ENCODE data around the gene TOMM20L.
A peak's percentile ranks its signal among the peaks of the same experiment; 100 is the strongest.
"Not testable (repeated sequence)": the region's sequence is repeated elsewhere in the genome, so short reads cannot be mapped to it uniquely, and the experiment has no call there.

Gene TOMM20L

GRCh38 chr14:58395812-58396788 lies at the start of gene TOMM20L:
TOMM20L (plus strand) TSS chr14:58395930; CDS start chr14:58395958, 28 bp downstream.
- DNase-seq: peak; percentile 75

DNA sequence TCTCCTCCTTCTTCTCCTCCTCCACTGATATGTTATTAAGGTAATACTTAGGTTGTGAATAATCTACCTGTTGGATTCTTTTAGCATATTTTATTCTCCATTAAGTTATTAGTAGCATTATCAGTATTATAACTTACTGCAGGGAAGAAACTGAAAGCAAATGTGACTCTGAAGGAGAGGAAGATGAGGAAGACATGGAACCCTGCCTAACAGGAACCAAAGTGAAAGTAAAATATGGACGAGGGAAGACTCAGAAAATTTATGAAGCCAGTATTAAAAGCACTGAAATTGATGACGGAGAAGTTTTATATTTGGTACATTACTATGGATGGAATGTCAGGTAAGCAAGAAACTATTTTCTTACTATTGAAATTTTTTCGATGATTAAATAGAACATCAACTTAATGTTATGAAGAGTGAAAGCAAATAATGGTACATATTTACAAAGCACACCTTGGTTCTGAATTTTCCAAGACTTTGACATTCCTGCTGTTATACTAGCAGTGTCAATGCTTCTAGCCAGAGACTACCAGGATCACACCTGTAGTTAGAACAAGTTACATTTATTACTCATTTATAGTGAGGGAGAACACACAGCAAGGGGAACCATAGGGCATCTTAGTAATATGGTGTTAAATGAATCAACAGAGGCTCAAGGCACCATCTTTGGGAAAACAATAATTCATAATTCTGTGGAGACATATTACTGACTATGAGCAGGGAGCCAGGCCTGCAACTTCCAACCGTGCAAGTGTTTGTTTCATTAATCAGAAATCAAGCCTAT lies 42.0 kb upstream of the TOMM20L start:
- no peak for DNase-seq

DNA sequence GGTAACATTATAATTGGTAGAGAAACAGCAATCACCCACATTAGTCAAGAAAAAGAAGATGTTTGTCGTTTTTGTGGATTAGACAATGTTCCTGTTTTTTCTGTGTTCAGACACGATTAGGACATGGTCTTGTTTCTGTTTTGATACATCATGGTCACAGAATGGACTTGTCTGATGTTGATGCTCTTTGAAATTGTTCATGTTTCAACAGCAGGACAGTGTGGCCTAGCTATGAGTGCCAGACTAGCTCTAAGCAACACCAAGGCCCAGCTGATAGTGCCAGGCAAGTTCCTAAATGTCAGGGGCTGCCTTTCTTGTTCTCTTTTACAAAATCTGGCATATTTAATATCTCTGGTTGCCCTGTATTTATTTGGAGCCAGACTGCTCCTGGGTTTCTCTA lies 40.9 kb upstream of the TOMM20L start:
- DNase-seq: no peak

DNA sequence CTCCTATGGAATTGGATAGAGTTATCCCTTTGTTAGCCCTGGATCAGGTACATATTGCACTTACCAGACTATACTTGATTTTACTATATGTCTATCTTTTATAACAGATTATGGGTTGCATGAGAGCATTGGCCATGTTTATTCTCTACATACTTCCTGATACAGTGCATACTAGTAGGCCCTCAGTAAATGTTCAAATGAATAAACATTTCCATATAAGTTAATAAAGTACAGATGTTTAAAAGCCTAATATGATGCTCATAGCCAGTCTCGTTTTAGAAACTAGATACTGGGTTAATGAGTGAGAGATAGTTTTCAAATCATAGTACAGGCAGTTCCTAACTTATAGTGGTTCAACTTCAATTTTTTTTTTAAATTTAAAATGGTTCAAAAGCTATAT lies 39.5 kb upstream of the TOMM20L start:
- no peak for DNase-seq

GRCh38 chr14:58362272-58362671 lies 33.5 kb upstream of the TOMM20L start:
- DNase-seq: not testable (repeated sequence)

DNA sequence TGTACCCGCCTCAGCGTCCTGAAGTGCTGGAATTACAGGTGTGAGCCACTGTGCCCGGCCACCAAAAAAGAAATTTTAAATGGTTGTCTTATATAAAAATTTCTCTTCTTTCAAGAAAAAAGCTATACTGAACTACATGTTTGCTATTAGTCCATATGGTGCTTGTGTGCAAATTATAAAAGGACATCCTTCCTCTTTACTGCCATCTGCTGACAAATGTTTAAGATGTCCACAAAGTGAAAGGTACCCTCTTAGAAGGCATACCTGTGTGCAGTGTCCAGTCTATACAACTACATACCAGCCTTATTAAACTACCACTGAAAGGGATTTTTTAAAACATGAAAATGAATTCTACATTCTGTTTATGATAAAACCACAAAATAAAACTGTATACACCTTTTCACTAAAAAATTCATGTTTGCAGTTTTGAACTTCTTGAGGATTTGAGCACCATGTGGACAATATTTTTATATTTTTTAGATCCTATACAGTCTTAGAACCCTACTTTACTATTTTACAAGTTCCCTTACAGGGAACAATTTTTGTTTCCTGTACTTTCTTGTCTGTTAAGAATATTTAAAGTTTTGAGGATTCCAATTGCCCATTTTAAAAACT lies 32.8 kb upstream of the TOMM20L start:
- peak; percentile 30 for DNase-seq

GRCh38 chr14:58364316-58364715 lies 31.4 kb upstream of the TOMM20L start:
- DNase-seq: no peak

- DNase-seq: no peak
Observed at GRCh38 chr14:58367296-58367695, 28.4 kb upstream of the TOMM20L start.

DNA sequence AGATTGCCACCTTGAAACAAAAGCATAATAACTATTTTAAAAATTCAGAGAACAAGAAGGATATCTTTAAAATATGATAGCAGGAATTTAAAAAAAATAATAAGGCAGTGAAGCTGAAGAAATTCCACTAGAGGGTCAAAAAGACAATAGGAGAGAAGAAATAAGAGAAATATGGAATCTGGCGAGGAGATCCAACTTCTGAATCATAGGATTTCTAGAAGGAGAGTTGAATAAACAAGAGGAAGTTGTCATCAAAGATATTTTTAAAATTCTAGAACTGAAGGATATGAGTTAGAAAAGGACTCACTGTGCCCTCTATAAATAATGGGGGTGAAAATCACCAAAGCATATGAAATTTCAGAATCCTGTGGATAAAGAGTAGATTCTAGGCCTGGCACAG lies 26.8 kb upstream of the TOMM20L start:
- DNase-seq: peak; percentile 23

- DNase-seq: no peak
Observed at GRCh38 chr14:58376791-58377190, 18.9 kb upstream of the TOMM20L start.

DNA sequence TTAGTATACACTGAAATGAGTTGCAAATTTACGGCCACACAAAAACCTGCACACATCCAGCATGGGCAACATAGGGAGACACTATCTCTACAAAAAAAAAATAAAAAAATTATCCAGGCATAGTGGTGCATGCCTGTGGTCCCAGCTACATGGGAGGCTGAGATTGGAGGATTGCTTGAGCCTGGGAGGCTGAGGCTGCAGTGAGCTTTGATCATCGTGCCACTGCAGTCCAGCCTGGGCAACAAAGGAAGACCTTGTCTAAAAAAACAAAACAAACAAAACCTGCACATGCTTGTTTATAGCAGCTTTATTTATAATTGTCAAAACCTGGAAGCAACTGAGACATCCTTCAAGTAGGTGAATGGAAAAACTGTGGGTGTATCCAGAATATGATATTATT lies 4.9 kb upstream of the TOMM20L start:
- no peak for DNase-seq

DNA sequence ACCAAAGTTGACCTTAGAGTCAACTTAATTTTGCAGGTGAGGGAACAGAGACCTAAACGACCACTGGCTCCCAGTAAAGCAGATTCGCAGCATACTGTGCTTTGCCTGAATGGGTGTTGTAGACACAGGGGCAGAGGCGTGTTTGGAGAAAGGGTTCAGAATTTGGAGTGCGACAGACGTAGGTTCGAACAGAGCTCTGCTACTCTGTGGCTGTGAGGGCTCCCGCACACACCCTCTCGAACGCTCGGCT lies 243 bp upstream of the TOMM20L start:
- DNase-seq: no peak

DNA sequence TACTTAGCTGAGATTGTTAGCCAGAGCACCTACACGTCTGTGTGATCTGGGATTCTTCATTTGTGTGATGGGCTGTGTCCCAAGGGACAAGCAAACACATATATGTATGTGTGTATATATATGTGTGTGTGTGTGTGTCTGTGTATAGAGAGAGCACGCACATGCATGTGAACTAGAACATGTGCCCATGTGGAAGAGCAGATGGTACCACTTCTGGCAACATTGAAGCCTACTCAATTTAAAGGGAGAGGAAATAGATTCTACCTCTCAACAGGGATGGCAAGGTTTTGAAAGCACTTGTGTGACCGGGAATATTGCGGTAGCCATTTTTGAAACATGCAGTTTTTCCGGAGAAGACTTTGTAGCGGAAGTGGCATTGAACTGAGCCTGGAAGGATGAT lies 1.4 kb downstream of the TOMM20L start:
- no peak for DNase-seq

GRCh38 chr14:58398495-58398894 lies 2.8 kb downstream of the TOMM20L start:
- DNase-seq: no peak

DNA sequence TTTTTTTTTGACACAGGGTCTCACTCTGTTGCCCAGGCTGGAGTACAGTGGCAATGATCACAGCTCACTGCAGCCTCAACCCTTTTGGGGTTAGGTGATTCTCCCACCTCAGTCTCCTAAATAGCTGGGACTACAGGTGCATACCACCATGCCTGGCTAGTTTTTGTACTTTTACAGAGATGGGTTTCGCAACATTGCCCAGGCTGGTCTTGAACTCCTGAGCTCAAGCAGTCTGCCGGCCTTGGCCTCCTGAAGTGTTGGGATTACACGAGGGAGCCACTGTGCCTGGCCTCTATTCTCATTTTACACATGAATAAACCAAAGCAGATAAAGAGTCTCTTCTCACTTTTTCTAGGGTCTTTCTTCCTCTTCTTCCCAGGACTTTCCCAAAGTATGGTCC lies 3.2 kb downstream of the TOMM20L start:
- DNase-seq: no peak

DNA sequence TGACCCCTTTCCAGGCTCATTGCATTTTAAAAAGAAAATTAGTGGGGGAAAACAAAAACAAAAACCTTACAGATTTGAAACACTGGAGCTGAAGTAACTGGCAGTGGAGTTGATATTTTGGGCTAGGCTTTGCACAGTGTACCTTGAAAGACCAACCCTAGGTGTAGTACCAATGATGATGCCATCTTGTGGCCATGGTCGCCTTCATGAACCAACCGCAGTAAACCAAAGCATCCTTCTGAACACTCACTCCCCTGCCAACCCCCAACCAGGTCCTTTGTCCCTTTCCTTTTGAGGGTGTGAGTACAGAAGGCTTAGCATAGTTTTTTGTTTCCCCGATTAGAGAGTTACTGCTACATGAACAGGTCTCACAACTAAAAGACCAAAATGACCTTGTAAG lies 5.9 kb downstream of the TOMM20L start:
- no peak for DNase-seq

DNA sequence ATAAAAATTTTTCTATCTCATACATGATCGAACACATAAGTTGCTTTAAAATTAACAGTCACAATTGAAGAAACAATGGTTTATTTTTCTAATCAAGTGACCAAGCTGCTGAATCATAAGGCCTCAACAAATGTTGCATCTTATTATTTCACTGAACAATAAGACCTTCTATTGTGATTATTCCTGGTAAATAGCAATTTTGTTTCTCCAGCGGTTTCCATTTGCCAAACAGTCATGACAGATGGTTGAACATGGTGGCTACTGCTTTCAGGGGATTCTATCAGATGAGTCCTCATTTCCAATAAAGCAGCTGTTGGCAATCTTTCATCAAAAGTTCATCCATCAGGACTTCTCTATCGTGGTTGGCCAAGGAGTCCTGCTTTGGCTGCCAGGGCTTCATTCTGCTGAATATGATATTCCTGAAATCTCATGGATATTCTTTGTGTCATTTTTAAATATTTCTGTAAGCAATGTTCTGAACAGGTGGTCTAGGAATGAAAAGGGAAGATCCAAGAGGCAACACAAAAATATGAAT lies 13.0 kb downstream of the TOMM20L start:
- no peak for DNase-seq

- no peak for DNase-seq
Observed at GRCh38 chr14:58414845-58415244, 19.1 kb downstream of the TOMM20L start.

DNA sequence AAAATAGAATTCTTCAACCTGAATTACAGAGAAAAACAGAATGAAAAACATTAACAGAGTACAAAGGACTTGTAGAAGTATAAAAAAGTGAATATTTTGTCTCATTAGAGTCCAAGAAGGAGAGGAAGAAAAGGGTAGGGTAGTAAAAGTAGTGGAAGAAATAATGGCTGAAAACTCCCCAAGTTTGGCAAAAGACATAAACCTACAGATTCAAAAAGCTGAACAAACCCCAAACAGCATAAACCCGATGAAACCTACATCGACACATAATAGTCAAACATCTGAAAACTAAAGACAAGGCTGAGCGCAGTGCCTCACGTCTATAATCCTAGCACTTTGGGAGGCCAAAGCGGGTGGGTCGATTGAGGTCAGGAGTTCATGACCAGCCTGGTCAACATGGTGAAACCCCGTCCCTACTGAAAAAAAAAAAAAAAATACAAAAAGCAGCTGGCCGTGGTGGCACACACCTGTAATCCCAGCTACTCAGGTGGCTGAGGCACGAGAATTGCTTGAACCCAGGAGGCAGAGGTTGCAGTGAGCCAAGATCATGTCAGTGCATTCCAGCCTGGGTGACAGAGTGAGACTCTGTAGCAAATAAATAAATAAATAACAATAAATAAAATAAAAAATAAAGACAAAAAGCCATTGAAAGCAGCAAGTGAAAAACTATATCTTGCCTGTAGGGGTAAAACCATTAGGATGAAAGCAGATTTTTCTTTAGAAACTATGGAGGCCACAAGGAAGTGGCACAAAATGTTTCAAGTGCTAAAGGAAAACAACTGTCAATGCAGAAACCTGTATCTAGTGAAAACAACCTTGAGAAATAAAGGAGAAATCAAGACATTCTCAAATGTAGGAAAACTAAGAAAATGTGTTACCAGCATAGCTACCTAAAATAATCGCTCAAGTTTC lies 20.2 kb downstream of the TOMM20L start:
- no peak for DNase-seq

DNA sequence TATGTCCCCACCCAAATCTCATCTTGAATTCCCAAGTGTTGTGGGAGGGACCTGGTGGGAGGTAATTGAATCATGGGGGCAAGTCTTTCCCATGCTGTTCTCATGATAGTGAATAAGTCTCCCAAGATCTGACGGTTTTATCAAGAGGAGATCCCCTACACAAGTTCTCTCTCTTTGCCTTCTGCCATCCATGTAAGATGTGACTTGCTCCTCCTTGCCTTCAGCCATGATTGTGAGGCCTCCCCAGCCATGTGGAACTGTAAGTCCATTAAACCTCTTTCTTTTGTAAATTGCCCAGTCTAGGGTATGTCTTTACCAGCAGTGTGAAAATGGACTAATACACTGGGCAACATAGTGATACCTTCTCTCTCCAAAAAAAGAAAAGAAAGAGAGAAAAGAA lies 21.2 kb downstream of the TOMM20L start:
- not testable (repeated sequence) for DNase-seq

- peak; percentile 75 for DNase-seq
Observed at GRCh38 chr14:58426670-58427280, 31.0 kb downstream of the TOMM20L start.
